PC-9 (cell line): ENCODE results near the gene RAB1B. TPM values are rescaled to one million over a fixed set of nuclear protein-coding genes. Genes with fewer than 3 reads are reported as not detected.

Source experiments
- BruUV-seq: library from RNA; stranded (reverse); fragments of 400-500 nt; replicated peaks from 2 replicates; lab custom pipeline; 2021; lab: Mats Ljungman, UMichigan
- CTCF ChIA-PET: fragments of 300-600 bp; sonication (Branson Sonifier 250); formaldehyde crosslinking; loops from one replicate; lab custom pipeline; 2022; ENCODE audit warnings: antibody characterized with exemption; lab: Charles Lee
- POLR2A ChIA-PET: fragments of 300-600 bp; sonication (Branson Sonifier 250); formaldehyde crosslinking; loops from one replicate; lab custom pipeline; 2022; ENCODE audit warnings: antibody characterized with exemption; ENCODE audit not compliant: unreplicated experiment; lab: Charles Lee
- DNase-seq, 2 experiments: peaks; one replicate each; pipeline versions ENCODE4 v3.0.0 to v3.0.0-alpha.2; 2015 to 2022; ENCODE audit warnings: mixed read lengths in 1 of 2
- H2AFZ ChIP-seq: fragments of 200-600 bp; sonication (generic); 2 replicates; pipeline ENCODE4 v1.8.1; 2017; ENCODE audit warnings: antibody characterized with exemption
- H3F3A ChIP-seq: fragments of 200-600 bp; sonication (generic); 2 replicates; pipeline ENCODE4 v1.8.1; 2017; ENCODE audit warnings: antibody characterized with exemption, mild to moderate bottlenecking, low read depth; ENCODE audit not compliant: insufficient read depth
- H3K27ac ChIP-seq: fragments of 200-600 bp; sonication (generic); 2 replicates; pipeline ENCODE4 v1.6.1; 2016; ENCODE audit warnings: mixed run types
- H3K27me3 ChIP-seq: fragments of 200-600 bp; sonication (generic); 2 replicates; pipeline ENCODE4 v1.6.1; 2016; ENCODE audit warnings: low read depth, mixed run types; ENCODE audit not compliant: insufficient read depth
- H3K36me3 ChIP-seq: fragments of 200-600 bp; sonication (generic); 2 replicates; pipeline ENCODE4 v1.6.1; 2016; ENCODE audit warnings: low read depth, mixed run types
- H3K4me1 ChIP-seq: fragments of 200-600 bp; sonication (generic); replicated peaks from 2 replicates; pipeline ENCODE4 v1.6.1; 2016; ENCODE audit warnings: mixed run types; ENCODE audit not compliant: insufficient read depth
- H3K4me2 ChIP-seq: fragments of 200-600 bp; sonication (generic); 2 replicates; pipeline ENCODE4 v1.6.1; 2017; ENCODE audit warnings: mixed run types
- H3K4me3 ChIP-seq: fragments of 200-600 bp; sonication (generic); 2 replicates; pipeline ENCODE4 v1.6.1; 2016; ENCODE audit warnings: mixed run types
- H3K79me2 ChIP-seq: fragments of 200-600 bp; sonication (generic); 2 replicates; pipeline ENCODE4 v1.6.1; 2017; ENCODE audit warnings: low read depth, mixed run types
- H3K9me2 ChIP-seq: fragments of 200-600 bp; sonication (generic); 2 replicates; pipeline ENCODE4 v1.8.1; 2017; ENCODE audit warnings: mild to moderate bottlenecking; ENCODE audit not compliant: insufficient read depth
- H3K9me3 ChIP-seq: fragments of 200-600 bp; sonication (generic); 2 replicates; pipeline ENCODE4 v1.8.1; 2016; ENCODE audit warnings: low read depth; ENCODE audit not compliant: insufficient read depth
- H4K20me1 ChIP-seq: fragments of 200-600 bp; sonication (generic); 2 replicates; pipeline ENCODE4 v1.8.1; 2017; ENCODE audit not compliant: insufficient read depth
- EZH2 ChIP-seq: fragments of 200-600 bp; sonication (generic); IDR thresholded peaks from 2 replicates; pipeline ENCODE4 v1.8.0; 2017; ENCODE audit warnings: antibody characterized with exemption, low read depth
- intact Hi-C: fragments of 100-400 bp; cut with micrococcal nuclease; formaldehyde crosslinking; loops from one replicate; pipeline ENCODE4 v1.10.0; 2022; ENCODE audit not compliant: unreplicated experiment
- total RNA-seq: library from RNA; stranded (reverse); gene quantifications from 2 replicates; pipeline ENCODE4 v1.2.3, GENCODE V29; 2021
- TF ChIP-seq, protein P1 (sequence below): fragments of 200-600 bp; sonication (generic); conservative IDR thresholded peaks from 2 replicates; pipeline ENCODE4 v1.6.1; 2017; ENCODE audit warnings: mixed run types, antibody characterized with exemption, mild to moderate bottlenecking, moderate library complexity

The RAB1B gene
- total RNA-seq, 1 experiment from 2014 or later, result 232 TPM

DNA sequence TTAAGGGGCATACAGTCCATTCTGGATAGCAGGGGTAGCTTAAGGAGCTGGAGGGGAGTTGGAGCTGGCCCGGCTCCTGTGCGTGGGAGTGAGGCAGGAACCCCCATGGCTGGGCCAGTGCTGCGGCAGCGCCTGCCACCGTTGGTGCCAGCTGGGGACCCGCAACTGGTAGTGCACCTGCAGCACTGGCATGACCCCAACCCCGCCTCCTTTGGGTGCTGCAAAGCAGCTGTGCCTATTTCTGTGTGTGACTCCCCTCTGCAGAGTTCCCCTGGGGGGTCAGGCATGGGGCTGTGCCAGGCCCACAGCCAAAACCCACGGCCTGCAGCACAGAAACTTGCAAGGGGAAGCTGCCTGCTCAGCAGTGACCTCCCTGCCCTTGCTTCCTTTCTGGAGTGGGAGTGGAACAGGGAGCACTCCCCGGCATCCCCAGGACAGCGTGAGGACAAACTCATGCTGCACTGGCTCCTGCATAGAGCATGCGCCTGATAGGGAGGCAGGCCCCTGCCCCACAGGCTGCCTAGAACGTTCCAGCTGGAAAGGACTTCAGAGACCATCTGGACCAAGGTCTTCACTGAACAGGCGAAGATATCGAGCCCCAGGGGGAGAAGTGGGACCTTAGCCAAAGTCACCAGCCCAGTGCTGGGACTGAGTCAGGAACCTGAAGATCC is 26.2 kb upstream of the RAB1B start:
- H2AFZ ChIP-seq, result no peak overlapping the region
- H3K27ac ChIP-seq, result no peak overlapping the region
- no peak overlapping the region for H3K4me2 ChIP-seq
- H3F3A ChIP-seq, result no peaks in the 10 kb centered on the region; the same call in 1 of the 2 replicates
- intact Hi-C loops, result no loop called here
- no peaks in the 10 kb centered on the region for H3K27me3 ChIP-seq
- TF ChIP-seq, protein P1, sequence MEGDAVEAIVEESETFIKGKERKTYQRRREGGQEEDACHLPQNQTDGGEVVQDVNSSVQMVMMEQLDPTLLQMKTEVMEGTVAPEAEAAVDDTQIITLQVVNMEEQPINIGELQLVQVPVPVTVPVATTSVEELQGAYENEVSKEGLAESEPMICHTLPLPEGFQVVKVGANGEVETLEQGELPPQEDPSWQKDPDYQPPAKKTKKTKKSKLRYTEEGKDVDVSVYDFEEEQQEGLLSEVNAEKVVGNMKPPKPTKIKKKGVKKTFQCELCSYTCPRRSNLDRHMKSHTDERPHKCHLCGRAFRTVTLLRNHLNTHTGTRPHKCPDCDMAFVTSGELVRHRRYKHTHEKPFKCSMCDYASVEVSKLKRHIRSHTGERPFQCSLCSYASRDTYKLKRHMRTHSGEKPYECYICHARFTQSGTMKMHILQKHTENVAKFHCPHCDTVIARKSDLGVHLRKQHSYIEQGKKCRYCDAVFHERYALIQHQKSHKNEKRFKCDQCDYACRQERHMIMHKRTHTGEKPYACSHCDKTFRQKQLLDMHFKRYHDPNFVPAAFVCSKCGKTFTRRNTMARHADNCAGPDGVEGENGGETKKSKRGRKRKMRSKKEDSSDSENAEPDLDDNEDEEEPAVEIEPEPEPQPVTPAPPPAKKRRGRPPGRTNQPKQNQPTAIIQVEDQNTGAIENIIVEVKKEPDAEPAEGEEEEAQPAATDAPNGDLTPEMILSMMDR, result no peak
- no peak for TF ChIP-seq EZH2
- no peaks in the 10 kb centered on the region; the same call in 1 of the 2 replicates for H4K20me1 ChIP-seq
- H3K9me2 ChIP-seq, result no peaks in the 10 kb centered on the region
- no peak overlapping the region for H3K4me3 ChIP-seq
- H3K79me2 ChIP-seq, result no peaks in the 10 kb centered on the region
- H3K36me3 ChIP-seq, result no peaks in the 10 kb centered on the region
- H3K9me3 ChIP-seq, result no peaks in the 10 kb centered on the region
- no peak for DNase-seq
- CTCF ChIA-PET, result no interaction called here
- POLR2A ChIA-PET, result no interaction called here
- no TSS peak for BruUV-seq
- no peaks in the 10 kb centered on the region for H3K4me1 ChIP-seq

DNA sequence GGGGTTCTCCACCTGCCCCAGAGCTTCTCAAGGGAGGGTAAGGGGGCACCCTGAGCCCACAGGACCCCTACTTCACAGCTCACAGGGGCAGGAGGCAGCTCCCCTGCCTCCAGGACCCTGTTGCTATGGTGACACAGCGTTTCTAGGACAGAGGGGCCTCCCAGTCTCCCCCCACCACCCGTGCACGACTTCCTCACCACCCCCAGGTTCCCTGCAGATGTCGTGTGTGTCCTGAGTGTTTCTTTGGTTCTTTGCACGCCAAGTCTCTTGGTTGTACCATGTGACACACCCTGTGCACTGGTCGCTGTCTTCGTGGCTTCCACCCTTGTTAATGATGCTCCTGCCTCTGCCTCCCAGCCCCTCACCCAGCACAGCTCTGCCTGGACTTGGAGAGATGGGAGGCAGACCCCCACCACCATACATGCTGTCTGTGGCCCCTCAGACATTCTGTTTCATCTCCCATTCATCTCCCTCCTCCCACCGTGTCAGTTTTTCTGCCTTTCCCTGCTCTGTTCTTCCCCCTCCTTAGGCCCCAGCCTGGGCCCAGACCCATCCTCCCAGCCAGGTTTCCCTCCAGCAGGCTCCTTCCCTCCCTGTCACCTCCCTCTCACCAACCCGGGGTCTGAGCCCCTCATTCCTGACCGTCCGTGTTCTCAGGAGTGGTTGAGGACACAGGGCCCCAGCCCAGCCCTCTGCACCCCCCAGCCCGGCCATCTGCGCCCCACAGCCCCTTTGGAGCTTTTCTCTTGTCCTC is 24.5 kb upstream of the RAB1B start:
- ChIA-PET POLR2A (no interaction called here), CTCF (no interaction called here)
- no peak for TF ChIP-seq EZH2
- TF ChIP-seq, protein P1, result no peak
- Histone ChIP-seq H3K4me3 (no peak overlapping the region), H4K20me1 (no peaks in the 10 kb centered on the region; the same call in 1 of the 2 replicates), H3K4me2 (no peak overlapping the region), H3K27me3 (no peaks in the 10 kb centered on the region), H3K27ac (no peak overlapping the region), H3K36me3 (no peaks in the 10 kb centered on the region), H3K9me2 (no peaks in the 10 kb centered on the region), H3F3A (no peaks in the 10 kb centered on the region; the same call in 1 of the 2 replicates), H3K9me3 (no peaks in the 10 kb centered on the region), H3K4me1 (no peaks in the 10 kb centered on the region), H2AFZ (no peak overlapping the region), H3K79me2 (no peaks in the 10 kb centered on the region)
- intact Hi-C loops, result no loop called here
- DNase-seq, result no peak
- no TSS peak for BruUV-seq

DNA sequence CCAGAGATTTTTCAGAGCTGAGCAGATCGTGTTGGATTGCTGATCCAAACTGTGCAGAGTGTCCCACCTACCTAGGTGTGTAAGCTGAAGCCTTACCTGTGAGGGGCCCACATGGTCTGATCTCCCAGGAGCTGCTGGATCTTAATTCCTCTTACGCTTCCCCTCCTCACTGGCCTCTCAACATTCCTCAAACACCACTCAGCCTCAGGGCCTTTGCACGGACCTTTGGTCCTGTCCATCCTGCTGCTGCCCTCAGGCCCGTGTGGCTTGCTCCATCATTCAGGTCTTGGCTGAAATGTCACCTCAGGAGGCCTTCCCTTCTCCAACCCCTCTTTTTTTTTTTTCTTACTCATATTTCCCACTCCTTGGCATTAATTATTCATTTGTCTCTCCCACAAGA is 21.1 kb upstream of the RAB1B start:
- ChIA-PET POLR2A (no interaction called here), CTCF (interaction anchor here (0.6 to 0.7 kb wide), 3 partner anchors 84 to 487 kb away, joined by 3 to 4 read pairs (median 4); no protein-coding TSS in a partner anchor)
- Histone ChIP-seq H3K9me3 (no peaks in the 10 kb centered on the region), H4K20me1 (no peaks in the 10 kb centered on the region), H3K4me2 (no peak overlapping the region), H3K4me3 (no peak overlapping the region), H3K27me3 (no peaks in the 10 kb centered on the region), H3K79me2 (no peaks in the 10 kb centered on the region), H3F3A (no peaks in the 10 kb centered on the region; the same call in 1 of the 2 replicates), H3K36me3 (no peaks in the 10 kb centered on the region), H3K9me2 (no peaks in the 10 kb centered on the region), H2AFZ (no peak overlapping the region), H3K27ac (no peak overlapping the region), H3K4me1 (no peaks in the 10 kb centered on the region)
- TF ChIP-seq, protein P1, result no peak
- TF ChIP-seq EZH2, result no peak
- intact Hi-C loops, result no loop called here
- BruUV-seq, result no TSS peak
- no peak for DNase-seq
